ENCODE measurements around the gene MAN2A2.
"Not testable (repeated sequence)": the region's sequence is repeated elsewhere in the genome, so short reads cannot be mapped to it uniquely, and the experiment has no call there.

Gene MAN2A2

DNA sequence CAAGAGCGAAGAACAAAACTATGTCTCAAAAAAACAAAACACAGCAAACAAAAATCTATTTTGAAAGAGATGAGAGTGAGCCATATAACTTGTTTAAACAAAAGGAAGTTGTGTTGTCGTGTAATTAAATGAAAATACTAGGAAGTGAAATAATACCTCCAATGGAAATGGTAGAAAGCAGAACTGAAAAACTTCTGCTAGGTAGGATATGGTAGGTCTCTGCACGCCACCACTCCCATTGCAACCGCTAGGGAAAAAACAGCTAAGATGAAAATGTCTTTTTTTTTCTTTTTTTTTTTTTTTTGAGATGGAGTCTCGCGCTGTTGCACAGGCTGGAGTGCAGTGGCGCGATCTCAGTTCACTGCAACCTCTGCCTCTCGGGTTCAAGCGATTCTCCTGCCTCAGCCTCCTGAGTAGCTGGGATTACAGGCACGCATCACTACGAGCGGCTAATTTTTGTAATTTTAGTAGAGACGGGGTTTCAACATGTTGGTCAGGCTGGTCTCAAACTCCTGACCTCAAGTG is 5.9 kb upstream of the MAN2A2 start:
- not testable (repeated sequence) for H3K9me3 Mint-ChIP-seq, H3K27me3 Mint-ChIP-seq
- Mint-ChIP-seq H3K4me1 (peaks cover 39 to 48% of the 10 kb centered on the region in 2 donors), H3K36me3 (peaks cover 7 to 17% of the 10 kb centered on the region in 2 donors), H3K27ac (peak overlapping the region; percentile 89), H3K4me3 (peak overlapping the region; percentile 37 to 50)
- peak; percentile 92 to 93 for ATAC-seq (replicated peaks)
- peak; percentile 43 for DNase-seq

DNA sequence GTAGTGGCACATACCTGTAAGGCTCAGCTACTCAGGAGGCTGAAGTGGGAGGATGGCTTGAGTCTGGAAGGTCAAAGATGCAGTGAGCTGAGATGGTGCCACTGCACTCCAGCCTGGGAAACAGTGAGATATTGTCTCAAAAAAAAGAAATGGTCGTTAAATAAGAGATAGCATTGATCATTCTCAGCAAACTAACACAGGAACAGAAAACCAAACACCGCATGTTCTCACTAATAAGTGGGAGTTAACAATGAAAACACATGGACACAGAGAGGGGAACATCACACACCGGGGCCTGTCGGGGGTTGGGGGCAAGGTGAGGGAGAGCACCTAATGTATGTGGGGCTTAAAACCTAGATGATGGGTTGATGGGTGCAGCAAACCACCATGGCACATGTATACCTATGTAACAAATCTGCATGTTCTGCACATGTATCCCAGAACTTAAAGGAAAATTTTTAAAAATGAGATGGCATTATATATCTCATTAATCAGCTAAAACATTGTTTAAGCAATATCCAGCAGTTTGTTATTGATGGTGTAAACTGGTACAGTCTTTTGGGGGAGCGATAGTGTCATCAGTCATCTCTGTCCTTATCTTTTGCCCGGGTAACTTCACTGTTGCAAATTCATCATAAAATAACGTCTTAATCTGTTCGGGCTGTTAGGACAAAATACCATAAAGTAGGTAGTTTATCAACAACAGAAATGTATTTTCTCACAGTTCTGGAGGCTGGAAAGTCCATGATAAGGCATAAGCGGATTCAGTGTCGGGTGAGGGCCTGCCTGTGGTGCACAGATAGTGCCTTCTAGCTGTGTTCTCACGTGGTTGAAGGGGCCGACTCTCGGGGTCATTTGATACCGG is 1.7 kb upstream of the MAN2A2 start:
- Mint-ChIP-seq H3K4me1 (peaks cover 34 to 52% of the 10 kb centered on the region in 2 donors), H3K4me3 (peak overlapping the region; percentile 76 to 87), H3K27ac (peak overlapping the region; percentile 93), H3K9me3 (no peaks in the 10 kb centered on the region), H3K27me3 (no peaks in the 10 kb centered on the region), H3K36me3 (peaks cover 13 to 18% of the 10 kb centered on the region in 2 donors)
- ATAC-seq (replicated peaks) = no peak
- no peak for DNase-seq

DNA sequence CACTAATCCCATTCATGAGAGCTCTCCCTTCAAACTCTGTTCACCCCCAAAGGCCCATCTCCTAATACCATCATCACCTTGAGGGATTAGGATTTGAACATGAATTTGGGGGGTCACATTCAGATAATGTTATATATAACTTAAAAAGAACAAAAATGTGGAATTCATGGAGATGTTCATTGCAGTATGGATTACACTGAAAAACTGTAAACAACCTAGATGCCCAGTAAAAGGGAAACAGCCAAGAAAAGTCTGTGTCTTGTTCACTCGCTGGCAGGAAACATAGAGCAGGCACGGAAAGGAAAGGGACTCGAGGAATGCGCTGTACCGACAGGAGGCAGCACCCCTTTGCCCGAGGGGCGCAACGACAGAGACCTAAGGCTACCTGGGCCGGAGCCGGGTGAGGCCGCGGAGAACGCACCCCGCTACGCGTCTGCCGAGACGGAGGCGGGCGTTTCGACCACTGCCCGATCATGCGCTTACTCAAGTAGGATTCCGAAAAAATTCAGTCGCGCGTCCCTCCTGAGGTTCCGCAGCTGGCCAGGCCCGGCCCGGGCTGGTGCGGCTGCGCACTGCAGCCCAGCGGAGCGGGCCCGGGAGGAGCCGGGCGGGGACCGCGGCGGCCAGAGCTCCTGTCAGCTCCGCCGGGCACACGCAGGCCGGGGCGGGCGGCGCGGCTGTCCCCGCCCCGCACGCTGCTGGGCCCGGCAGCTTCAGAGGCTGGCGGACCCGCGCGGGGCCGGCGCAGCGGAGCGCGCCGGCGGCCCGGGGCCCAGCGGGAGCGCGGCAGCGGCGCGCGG is 862 bp upstream of the MAN2A2 start:
- Mint-ChIP-seq H3K36me3 (peaks cover 19 to 25% of the 10 kb centered on the region in 2 donors), H3K27ac (peak overlapping the region; percentile 93), H3K4me1 (peaks cover 26 to 44% of the 10 kb centered on the region in 2 donors), H3K9me3 (no peaks in the 10 kb centered on the region), H3K4me3 (peak overlapping the region; percentile 83 to 87), H3K27me3 (no peaks in the 10 kb centered on the region)
- DNase-seq = peak; percentile 73
- peak; percentile 84 to 86 for ATAC-seq (replicated peaks)

GRCh38 chr15:90903733-90904536 is 833 bp downstream of the MAN2A2 start:
- no peaks in the 10 kb centered on the region for H3K9me3 Mint-ChIP-seq
- DNase-seq = no peak
- no peaks in the 10 kb centered on the region for H3K27me3 Mint-ChIP-seq
- H3K4me3 Mint-ChIP-seq = peak overlapping the region; percentile 95 to 96
- H3K36me3 Mint-ChIP-seq = peaks cover 26 to 34% of the 10 kb centered on the region in 2 donors
- no peak for ATAC-seq (replicated peaks)
- peak overlapping the region; percentile 97 for H3K27ac Mint-ChIP-seq
- peaks cover 15 to 30% of the 10 kb centered on the region in 2 donors for H3K4me1 Mint-ChIP-seq

- Mint-ChIP-seq H3K36me3 (peaks cover 34 to 40% of the 10 kb centered on the region in 2 donors), H3K4me1 (peaks cover 15 to 30% of the 10 kb centered on the region in 2 donors), H3K9me3 (no peaks in the 10 kb centered on the region)
These were observed 1.6 kb downstream of the MAN2A2 start for GRCh38 chr15:90904746-90905145.

GRCh38 chr15:90905306-90906180 is 2.4 kb downstream of the MAN2A2 start:
- Mint-ChIP-seq H3K9me3 (no peaks in the 10 kb centered on the region), H3K27ac (no peak overlapping the region), H3K36me3 (peaks cover 41 to 48% of the 10 kb centered on the region in 2 donors), H3K27me3 (no peaks in the 10 kb centered on the region), H3K4me1 (peaks cover 12 to 30% of the 10 kb centered on the region in 2 donors), H3K4me3 (no peak overlapping the region)
- no peak for ATAC-seq (replicated peaks)
- no peak for DNase-seq

More at GRCh38 chr15:90904746-90905145, 1.6 kb downstream of the MAN2A2 start:
- no peak for DNase-seq
- H3K27ac Mint-ChIP-seq = no peak overlapping the region
- no peak overlapping the region for H3K4me3 Mint-ChIP-seq
- no peaks in the 10 kb centered on the region for H3K27me3 Mint-ChIP-seq
- ATAC-seq (replicated peaks) = no peak

GRCh38 chr15:90906181-90906849 is 3.2 kb downstream of the MAN2A2 start:
- Mint-ChIP-seq H3K9me3 (no peaks in the 10 kb centered on the region), H3K36me3 (peaks cover 47 to 54% of the 10 kb centered on the region in 2 donors), H3K27me3 (no peaks in the 10 kb centered on the region), H3K4me1 (peaks cover 9 to 26% of the 10 kb centered on the region in 2 donors), H3K4me3 (no peak overlapping the region), H3K27ac (no peak overlapping the region)
- DNase-seq (no peak), ATAC-seq (replicated peaks) (no peak)

GRCh38 chr15:90907051-90907660 is 4.1 kb downstream of the MAN2A2 start:
- DNase-seq (no peak), ATAC-seq (replicated peaks) (no peak)
- H3K27me3 Mint-ChIP-seq = no peaks in the 10 kb centered on the region
- H3K36me3 Mint-ChIP-seq = peaks cover 52 to 55% of the 10 kb centered on the region in 2 donors
- H3K4me3 Mint-ChIP-seq = no peak overlapping the region
- no peaks in the 10 kb centered on the region for H3K9me3 Mint-ChIP-seq
- H3K4me1 Mint-ChIP-seq = peaks cover 4 to 17% of the 10 kb centered on the region in 2 donors
- no peak overlapping the region for H3K27ac Mint-ChIP-seq

DNA sequence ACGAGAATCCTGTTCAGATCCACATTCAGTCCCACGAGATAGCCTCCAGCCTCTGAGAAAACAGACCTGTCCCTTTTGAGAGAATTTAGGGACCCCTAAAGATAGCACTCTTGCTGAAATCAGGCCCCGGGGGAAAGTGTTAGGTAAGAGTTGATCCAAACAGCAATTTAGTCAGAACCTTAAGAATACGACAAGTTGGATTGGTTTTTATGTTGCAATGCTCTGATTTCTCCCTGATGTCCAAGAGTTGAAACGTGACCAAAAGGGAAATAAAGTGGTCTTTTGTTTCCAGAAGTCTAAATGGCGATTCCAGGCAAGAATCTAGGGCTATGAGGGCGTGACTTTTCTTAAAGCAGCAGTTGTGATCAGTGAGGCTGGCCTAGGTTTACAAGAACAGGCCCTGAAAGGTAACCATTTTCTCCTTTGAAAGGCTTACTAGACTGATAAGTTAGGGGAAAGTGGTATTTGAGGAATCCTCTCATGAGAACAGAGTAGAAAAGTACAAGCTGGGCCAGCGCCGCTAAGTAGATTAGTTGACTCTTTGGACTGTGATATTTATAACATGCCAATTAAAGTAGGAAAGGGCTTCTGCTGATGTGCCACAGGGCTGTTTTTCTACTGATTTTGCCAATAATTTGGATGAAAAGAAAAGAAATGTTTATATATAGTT is 4.9 kb downstream of the MAN2A2 start:
- Mint-ChIP-seq H3K36me3 (peaks cover 57 to 61% of the 10 kb centered on the region in 2 donors), H3K4me1 (peaks cover 4 to 17% of the 10 kb centered on the region in 2 donors), H3K4me3 (no peak overlapping the region), H3K27ac (no peak overlapping the region), H3K9me3 (no peaks in the 10 kb centered on the region), H3K27me3 (no peaks in the 10 kb centered on the region)
- DNase-seq = no peak
- no peak for ATAC-seq (replicated peaks)

DNA sequence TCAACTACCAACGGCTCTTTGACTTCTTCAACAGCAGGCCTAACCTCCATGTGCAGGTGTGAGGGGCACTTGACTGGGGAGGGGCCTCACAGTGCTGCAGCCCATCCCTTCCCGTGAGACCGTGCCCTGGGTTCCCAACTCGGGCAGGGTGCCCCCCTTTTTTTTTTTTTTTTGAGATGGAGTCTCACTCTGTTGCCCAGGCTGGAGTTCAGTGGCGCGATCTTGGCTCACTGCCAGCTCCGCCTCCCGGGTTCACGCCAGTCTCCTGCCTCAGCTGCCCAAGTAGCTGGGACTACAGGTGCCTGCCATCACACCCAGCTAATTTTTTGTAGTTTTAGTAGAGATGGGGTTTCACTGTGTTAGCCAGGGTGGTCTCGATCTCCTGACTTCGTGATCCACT is 6.3 kb downstream of the MAN2A2 start:
- not testable (repeated sequence) for H3K27ac Mint-ChIP-seq; H3K4me1 Mint-ChIP-seq; H3K9me3 Mint-ChIP-seq; ATAC-seq (replicated peaks); H3K4me3 Mint-ChIP-seq; DNase-seq; H3K27me3 Mint-ChIP-seq
- peaks cover 70 to 74% of the 10 kb centered on the region in 2 donors for H3K36me3 Mint-ChIP-seq

GRCh38 chr15:90909976-90910375 is 6.9 kb downstream of the MAN2A2 start:
- ATAC-seq (replicated peaks) (no peak), DNase-seq (no peak)
- Mint-ChIP-seq H3K27me3 (no peaks in the 10 kb centered on the region), H3K9me3 (no peaks in the 10 kb centered on the region), H3K27ac (no peak overlapping the region), H3K4me1 (peaks cover 0 to 8% of the 10 kb centered on the region in 2 donors), H3K36me3 (peaks cover 69 to 73% of the 10 kb centered on the region in 2 donors), H3K4me3 (no peak overlapping the region)
